ENCODE data around the gene DYRK2.
"Not testable (repeated sequence)": the region's sequence is repeated elsewhere in the genome, so short reads cannot be mapped to it uniquely, and the experiment has no call there.

Gene DYRK2

DNA sequence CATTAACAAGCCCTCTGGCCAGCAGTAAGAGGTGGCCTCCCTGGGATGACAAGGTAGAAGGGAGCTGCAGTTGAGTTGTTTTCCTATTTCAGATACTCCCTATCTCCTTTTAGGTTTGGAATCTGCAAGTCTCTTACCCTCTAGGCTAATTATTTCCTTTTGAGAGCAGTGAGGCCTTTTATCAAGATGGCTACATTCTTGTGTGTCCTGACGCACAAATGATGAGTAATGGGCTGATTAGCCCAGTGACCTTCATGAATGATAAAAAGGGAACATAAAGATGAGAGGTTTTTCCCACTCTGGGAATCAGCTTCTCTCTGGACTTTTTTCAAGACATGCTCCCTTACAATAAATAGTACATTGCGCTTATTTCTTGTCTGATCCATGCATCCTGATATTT, 22.9 kb downstream of the DYRK2 start:
- DNase-seq (ENCODE audit: low spot score), result no peak

DNA sequence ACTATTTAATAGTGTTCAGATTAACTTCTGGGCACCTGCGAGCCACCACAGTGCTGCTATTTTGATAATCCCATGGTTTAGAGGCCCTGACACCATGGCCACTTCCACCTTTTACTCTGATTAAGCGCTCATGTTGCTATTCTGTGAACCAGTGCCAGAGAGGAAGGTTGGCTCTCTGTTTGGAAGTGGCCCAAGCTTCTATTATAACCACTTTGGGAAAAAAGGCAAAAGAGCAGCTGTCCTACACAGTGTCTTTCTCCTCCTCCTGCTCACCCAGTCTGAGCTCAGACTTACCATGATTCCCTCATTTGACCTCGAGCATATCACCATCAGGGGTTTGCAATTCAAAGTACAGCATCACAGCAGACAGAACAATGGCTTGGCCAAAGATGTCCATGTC, 23.3 kb downstream of the DYRK2 start:
- DNase-seq (ENCODE audit: low spot score), result no peak

DNA sequence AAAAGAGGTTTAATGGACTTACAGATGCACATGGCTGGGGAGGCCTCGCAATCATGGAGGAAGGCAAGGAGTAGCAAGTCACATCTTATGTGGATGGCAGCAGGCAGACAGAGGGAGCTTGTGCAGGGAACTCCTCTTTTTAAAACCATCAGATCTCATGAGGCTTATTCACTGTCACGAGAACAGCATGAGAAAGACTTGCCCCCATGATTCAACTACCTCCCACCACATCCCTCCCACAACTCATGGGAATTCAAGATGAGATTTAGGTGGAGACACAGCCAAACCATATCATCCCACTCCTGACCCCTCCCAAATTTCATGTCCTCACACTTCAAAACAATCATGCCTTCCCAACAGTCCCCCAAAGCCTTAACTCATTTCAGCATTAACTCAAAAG, 24.0 kb downstream of the DYRK2 start:
- DNase-seq (ENCODE audit: low spot score), result not testable (repeated sequence)

DNA sequence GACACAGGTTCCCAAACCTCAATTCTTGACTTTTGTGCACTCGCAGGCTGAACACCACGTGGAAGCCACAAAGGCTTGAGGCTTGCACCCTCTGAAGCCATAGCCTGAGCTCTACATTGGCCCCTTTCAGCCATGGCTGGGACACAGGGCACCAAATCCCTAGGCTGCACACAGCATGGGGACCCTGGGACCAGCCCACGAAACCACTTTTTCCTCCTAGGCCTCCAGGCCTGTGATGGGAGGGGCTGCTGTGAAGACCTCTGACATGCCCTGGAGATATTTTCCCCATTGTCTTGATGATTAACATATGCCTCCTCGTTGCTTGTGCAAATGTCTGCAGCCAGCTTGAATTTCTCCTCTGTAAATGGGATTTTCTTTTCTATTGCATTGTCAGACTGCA, 25.0 kb downstream of the DYRK2 start:
- not testable (repeated sequence) for DNase-seq (ENCODE audit: low spot score)

DNA sequence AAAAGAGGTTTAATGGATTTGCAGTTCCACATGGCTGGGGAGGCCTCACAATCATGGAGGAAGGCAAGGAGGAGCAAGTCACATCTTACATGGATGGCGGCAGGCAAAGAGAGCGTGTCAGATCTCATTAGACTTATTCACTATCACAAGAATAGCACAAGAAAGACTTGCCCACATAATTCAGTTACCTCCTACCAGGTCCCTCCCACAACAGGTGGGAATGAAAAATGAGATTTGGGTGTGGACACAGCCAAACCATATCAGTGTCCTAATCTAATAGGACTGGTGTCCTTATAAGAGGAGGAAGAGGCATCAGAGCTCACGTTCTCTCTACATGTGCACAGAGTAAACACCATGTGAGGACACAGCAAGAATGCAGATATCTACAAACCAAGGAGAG, 25.9 kb downstream of the DYRK2 start:
- DNase-seq (ENCODE audit: low spot score), result no peak

DNA sequence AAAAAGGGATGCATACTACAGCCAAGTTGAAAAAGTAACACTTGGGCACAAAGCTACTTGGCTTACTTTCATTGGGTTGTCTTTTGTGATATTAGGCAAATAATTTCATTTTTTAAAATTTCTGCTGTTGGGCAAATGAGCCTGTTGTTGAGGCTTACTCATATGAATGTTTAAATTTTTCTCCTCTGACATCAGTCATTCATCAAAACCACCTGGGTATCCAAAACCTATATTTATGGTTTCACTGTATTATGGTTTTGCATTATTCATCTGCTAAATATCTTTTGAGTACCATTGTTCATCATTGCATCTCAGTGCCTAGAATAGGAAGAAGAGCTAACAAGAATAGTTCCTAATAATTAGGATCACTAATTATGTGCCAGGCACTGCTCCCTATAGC, 28.1 kb downstream of the DYRK2 start:
- DNase-seq (ENCODE audit: low spot score), result no peak

DNA sequence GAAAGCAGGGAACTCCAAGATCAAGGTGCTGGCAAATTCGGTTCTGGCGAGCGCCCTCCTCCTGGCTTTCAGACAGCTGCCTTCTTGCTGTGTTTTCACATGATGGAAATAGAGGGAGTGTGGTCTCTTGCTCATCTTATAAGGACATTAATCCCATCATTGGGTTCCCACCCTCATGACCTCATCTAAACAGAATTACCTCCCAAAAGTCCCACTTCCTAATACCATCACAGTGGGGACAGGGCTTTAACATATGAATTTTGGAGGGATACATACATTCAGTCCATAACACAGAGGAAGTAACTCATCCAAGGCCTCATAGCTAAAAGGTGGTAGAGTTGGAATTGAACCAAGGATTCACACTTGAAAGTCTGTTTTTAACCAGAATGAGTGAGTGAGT, 28.6 kb downstream of the DYRK2 start:
- DNase-seq (ENCODE audit: low spot score), result no peak

DNA sequence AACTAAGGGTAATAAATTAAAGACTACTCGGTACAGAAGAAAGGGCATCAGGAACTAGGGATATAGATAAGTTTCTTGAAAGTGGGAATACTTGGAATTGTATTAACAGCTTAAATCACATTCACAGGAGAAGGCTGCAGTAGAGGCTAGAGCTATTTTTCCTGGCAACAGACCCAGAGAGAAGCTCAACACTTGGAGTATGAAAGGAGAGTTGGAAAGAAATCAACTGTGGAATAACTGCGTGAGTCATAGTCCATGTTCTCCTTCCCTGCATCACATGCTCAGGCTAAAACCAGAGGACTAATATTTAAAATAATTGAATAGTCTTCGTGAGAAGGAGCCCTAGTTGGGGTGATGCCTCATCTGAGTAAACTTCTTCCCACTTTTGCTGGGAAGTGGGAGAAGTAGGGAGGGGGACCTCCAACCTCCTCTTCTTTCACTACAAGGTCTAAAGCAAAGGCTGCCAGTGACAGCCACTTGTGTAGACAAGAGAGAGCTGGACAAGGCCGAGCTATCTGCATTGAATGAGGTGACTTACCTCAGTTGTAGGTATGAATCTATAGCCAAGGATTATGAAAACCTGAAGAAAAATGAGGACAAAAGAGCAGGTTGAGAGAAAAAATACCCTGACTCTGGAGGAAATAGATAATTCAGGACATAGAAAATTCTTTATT, 32.7 kb downstream of the DYRK2 start:
- peak; percentile 14 for DNase-seq (ENCODE audit: low spot score)

DNA sequence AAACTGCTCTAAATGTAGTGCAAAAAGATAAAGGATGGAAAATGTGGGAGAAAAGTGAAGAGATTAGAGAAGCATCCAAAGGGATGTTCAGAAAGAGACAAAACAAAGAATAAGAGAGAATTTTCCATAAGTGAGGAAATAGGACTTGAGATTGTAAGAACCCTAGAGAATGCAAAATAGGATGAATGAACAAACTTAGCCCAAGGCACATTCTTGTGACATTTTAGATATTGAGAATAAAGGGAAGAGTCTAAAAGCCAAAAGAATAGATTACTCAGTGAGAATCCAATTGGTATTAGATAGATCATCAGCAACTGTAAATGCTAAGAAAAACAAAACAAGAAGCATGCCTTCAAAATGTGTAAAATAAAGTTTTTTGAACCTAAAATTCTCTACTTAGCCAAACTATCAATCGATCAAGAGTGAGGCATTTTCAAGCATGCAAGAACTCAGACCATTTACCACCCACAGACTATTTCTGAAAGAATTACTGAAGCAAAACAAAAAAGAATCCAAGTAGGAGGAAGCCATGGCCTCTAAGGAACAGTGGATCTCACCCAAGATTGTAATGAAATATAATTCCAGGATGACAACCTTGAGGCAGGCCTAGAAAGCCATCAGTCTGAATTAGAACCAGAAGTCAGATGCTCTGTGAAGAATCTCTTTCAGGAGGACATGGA, 33.5 kb downstream of the DYRK2 start:
- no peak for DNase-seq (ENCODE audit: low spot score)

DNA sequence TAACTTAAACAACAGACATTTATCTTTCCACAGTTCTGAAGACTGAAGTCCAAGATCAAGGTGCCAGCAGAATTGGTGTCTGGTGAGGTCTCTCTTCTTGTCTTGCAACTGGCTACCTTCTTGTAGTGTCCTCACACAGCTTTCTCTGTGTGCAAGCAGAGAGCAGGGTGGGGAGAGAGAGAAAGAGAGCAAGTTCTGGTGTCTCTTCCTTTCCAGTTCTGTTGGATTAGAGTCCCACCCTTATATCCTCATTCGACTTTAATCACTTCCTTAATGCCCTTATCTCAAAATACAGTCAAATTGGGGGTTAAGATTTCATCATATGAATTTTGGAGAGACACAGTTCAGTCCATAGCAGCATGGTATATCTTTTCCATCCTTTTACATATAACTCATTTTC, 40.8 kb downstream of the DYRK2 start:
- DNase-seq (ENCODE audit: low spot score), result no peak

DNA sequence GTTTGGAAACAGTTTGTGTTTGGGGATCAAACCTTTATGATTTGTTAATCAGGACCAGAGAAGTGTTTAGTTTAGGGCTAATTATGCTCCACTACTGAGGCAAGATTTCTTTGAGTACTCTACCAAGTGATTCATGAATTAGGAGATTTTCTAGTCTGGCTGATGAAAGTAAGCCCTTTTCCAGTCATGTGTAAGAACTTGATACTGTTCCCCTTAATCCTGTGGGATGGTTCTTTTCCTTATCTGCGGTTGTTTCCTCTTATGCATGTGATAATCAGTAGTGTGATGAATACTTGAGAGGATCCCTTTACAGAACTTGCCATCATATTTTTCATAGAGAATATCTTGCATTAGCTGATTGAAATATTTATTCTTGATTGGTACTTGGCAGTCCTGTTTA, 42.1 kb downstream of the DYRK2 start:
- no peak for DNase-seq (ENCODE audit: low spot score)

DNA sequence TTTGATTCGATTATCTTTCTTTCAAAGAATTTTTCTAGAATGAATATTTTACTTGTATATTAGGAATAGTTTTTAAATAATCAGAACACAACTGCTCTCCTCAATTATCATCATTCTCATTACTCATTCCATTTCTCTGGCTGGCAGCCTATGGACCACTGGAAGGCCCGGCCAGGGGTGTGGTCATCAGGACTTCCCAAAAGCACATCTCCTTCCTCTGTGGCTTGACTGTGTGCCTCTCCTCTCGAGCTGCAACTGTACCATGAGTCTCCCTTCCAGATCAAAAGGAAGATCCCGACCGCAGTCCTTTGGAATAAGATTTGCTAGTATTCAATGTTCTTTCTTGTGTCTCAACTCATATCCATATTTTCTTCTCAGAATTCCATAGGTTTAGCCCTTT, 42.7 kb downstream of the DYRK2 start:
- DNase-seq (ENCODE audit: low spot score), result no peak

DNA sequence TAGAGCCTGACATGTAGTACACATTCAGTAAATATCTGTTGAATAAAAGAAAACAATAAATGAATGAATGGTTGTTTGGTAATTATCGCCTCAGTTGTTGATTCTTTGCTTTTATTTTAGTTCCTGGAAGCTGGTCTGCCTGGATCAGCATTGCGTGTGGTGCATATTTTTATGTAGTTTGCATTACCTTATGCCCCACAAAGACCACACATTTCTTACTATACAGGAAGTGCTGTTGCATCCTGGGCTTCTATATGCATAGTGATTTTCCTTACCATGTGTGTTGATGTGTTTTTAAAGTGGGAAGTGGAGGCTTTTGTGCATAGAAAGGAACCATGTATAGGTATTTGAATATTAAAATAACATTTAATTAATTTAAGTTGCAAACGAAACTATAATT, 43.6 kb downstream of the DYRK2 start:
- DNase-seq (ENCODE audit: low spot score), result no peak

DNA sequence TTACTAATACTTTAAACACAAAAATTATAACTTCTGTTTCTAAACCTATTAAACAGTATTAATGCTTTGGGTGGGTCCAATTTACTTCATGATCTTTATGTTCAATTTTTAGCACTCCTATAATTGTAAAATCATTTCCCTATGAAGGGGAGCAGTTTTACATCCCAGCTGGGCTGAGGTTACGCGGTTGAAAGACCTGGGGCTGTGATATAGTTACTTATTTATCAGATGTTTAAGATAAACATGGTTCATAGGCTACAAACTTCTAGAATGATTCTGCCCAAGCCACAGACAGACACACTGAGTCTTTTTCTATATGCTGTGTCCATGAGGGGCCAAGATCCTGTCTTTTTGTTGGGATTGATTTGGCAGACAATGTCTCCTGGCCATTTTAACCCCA, 44.4 kb downstream of the DYRK2 start:
- no peak for DNase-seq (ENCODE audit: low spot score)

DNA sequence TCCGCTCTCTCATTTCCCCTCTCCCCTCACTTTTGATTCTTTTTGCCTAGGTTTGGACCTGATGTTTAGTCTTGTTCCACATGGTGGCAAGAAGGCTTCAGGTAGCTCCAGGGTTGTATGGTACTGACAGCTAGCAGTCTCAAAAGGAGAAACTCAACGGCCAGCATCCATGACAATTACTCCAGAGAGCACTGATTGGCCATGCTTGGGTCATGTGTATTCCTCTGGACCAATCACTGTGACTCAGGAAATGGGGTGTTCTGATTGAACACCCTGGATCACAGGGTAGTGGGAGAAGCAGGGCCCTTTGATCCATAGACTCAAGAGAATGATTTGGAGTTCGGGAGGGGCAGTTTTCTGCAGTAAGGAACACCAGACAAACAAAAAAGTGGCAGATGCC, 45.3 kb downstream of the DYRK2 start:
- no peak for DNase-seq (ENCODE audit: low spot score)

DNA sequence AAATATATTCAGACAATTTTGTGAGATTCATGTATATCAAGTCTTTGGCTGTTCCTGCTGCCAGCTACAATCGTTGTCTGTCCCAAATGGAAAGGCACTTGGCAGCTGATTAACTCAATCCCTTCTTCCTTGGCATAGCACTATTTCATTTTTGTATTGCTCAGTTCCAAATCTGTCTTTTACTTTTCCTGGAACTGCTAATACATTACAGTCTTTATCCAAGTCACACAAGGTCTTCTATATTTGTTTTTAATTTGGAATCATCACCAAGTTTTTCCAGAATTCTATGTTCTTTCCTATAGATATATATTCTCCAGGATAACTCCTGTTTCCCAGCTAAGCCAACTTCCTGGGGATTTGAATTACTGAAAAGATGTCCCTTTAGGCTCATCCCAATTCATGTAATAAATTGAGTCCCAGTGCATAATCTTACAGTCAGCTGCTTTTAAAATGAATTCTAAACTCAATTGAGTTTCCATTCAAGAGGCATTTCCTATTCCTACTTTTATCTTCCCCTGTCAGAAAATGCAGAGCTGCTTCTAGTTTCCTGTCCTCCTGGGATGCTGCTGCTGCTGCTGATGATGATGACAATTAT, 45.9 kb downstream of the DYRK2 start:
- no peak for DNase-seq (ENCODE audit: low spot score)

DNA sequence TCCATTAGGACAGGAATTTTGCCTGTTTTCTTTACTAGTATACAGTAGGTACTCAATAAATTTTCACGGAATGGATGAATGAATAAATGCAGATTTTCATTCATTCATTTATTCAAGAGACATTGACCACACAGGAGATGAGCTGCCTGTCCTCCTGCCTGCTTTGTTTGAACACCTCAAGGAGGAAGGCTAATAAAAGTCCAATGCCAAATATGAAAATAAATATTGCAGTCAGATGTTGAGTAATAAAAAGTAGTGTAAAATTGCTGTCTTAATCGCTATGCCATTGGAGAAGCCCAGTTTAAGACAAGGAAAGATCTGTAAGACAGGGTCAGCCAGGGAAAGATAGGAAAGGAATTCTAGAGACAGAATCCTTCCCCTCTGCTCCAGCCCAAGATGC, 47.4 kb downstream of the DYRK2 start:
- DNase-seq (ENCODE audit: low spot score), result no peak

DNA sequence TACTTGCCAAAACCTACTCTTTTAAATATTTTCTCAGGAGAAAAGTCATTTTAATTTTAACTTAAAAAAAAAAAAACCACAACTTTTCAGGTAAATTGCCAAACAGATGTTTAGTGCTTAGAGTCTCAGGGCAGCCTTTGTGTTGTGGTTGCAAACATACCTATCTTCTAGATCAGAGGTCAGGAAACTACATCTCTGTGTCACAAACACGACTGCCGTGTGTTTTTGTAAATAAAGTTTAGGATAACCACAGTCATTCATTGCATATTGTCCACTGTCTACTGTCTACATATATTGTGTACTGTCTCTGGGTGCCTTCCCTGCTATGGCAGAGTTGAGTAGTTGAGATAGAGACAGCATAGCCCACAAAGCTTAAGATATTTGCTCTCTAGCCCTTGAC, 48.9 kb downstream of the DYRK2 start:
- no peak for DNase-seq (ENCODE audit: low spot score)

DNA sequence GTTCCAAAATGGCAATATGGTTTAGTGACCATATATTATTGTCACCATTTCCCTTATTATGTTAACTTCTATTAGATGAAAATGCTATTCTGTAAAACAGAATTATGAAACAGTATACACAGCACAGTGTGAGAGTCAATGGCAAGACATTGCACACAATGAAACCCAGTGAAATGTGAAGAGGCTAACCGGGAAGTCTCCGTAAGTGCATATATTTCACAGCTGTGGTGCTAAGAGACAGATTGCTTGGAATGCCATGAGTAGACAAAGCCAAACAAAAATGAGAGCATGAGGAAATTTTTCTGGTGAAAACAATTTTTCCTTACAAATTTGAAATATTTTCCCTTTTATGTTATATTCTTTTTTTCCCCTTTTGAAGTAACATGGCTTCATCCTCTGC, 49.4 kb downstream of the DYRK2 start:
- DNase-seq (ENCODE audit: low spot score), result no peak

DNA sequence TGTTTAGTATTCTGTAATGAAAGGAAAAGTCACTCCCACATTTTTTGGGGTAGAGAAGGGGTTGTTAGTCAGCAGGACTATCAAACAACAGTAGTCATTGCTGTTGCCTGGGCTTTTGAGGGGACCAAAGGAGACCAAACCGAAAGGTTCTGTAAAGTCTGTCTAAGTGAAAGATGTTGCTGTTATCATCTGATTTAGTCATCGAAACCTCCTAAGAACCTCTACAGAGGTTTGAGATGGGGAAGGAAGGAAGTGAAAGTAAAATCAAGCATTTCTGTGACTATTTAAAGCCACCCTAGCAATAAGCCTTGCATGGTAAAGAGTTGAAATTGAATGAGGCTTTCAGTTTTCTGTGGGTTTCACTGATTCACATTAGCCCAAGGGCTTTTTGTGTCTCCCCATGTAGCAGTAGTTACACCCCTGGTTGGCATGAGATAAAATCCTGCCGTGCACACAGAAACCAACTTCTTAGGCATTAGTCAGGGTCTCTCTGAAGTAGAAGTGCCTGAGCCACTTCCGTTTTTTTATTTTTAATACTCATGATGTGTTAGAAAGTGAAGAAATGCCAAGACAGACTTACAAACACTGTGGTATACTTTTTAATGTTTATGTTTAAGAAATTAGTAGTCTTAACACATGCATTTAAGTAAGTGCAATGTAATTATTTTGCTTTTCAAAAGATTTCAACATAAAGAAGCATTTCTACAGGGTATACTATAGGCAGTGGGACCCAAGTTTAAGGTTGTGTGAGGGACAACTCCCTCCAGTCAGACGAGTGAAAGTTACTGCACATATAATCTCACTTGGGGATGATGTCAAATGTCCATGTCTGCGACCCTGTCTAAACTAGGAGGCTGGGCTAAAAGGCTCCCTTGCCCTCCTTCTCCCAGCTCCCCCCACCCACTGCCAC, 50.4 kb downstream of the DYRK2 start:
- DNase-seq (ENCODE audit: low spot score), result no peak

DNA sequence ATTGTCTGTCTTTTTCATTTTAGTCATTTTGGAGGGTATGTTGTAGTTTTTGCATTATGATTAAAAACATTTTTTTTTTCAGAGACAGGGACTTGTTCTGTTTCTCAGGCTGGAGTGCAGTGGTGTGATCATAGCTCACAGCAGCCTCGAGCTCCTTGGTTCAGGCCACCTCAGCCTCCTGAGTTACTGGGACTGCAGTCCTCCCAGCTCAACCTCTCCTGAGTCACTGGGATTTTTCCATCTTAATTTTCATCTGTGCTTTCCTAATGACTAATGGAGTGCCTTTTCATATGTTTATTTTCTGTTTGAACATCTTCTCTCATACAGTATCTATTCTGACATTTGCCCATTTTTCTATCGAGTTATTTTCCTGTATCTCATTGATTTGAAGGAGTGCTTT, 52.6 kb downstream of the DYRK2 start:
- DNase-seq (ENCODE audit: low spot score), result peak; percentile 14

DNA sequence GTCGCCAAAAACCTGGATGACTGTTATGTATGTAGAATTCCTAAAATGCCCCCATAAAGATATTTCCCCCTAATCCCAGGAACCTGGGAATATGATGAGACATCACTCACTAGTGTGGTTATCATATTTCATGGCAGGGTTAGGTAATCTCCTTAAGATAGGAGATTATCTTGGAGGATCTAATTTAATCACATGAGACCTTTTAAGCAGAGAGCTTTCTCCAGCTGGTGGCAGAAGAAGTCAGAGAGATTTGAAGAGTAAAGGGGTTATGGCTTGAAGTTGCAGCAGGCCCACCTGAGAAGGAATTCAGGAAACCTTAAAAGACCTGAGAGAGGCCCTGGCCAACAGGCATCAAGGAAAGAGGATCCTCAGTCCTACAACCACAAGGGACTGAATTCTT, 53.6 kb downstream of the DYRK2 start:
- DNase-seq (ENCODE audit: low spot score), result no peak

DNA sequence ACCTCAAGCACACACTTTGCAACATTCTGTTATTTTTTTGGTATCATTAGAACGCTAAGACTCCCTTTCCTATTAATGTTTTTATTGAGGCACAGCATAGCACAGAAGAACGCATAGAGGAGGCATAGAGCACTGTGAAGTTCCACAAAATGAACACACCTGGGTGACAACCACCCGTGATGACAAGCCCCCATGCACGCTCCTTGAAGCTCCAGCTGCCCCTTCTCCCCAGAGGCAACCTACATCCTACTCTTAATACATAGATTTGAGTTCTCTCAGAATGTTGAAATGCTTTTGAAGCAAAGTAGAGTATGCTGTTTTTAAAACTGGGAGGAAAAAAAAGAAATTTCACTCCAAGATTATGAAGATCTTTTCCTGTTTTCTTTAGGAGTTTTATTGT, 55.5 kb downstream of the DYRK2 start:
- no peak for DNase-seq (ENCODE audit: low spot score)

Measured in RKO (cell line).